Jurkat, Clone E6-1 (cell line): ENCODE measurements around the gene CXCL10. TPM values are rescaled to one million over a fixed set of nuclear protein-coding genes. Genes with fewer than 3 reads are reported as not detected.
"Not testable (repeated sequence)": the region's sequence is repeated elsewhere in the genome, so short reads cannot be mapped to it uniquely, and the experiment has no call there.

Experiments used
- DNase-seq: peaks from one replicate; pipeline ENCODE4 v3.0.0-alpha.2; 2011; ENCODE audit warnings: low read depth, low spot score
- H3K4me3 ChIP-seq: 2 replicates; pipeline ENCODE4 v1.5.1; 2011; ENCODE audit warnings: mild to moderate bottlenecking, low read length, control low read depth, moderate library complexity
- polyA plus RNA-seq: library from polyadenylated mRNA; unstranded; fragments of >200 nt; gene quantifications from one replicate; pipeline ENCODE4 v1.2.1, GENCODE V29; 2012; ENCODE audit warnings: missing spikeins; ENCODE audit not compliant: insufficient read length, insufficient read depth

Gene CXCL10
- not detected for polyA plus RNA-seq

DNA sequence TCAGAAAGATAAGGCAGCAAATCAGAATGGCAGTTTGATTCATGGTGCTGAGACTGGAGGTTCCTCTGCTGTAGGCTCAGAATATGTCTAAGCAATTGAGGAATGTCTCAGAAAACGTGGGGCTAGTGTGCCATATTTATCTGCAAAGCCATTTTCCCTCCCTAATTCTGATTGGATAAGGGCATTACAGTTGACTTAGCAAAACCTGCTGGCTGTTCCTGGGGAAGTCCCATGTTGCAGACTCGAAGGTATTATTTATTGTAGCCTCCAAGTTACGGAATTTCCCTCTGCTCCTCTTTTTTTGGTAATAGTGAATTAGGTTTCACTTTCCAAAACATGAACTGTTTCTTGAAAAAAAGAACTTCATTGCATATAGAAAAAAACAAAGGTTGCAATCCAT lies at the start of gene CXCL10:
CXCL10 (minus strand) TSS at position 109 of the 400 bp plus-strand sequence; CDS start at position 43, 66 bp downstream.
- H3K4me3 ChIP-seq = no peak within 1 kb of the TSS
- no peak for DNase-seq

DNA sequence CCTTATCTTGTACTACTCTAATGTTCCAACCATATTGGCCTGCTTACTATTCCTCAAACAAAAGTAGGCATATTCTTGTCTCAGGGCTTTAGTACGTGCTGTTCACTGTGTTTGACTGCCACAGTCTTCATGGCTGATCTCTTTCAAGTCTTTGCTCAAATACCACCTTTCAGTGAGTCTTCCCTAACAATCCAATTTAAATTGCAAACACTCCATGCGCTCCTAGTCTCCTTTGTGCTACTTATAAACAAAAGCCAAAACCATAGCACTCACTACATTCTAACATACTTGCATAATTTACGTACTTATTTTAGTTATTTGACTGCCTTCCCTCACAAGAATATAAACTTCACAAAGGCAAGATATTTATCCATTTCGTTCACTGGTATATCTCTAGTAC lies 49.5 kb upstream of the CXCL10 start:
- no peak overlapping the region for H3K4me3 ChIP-seq
- DNase-seq = no peak

DNA sequence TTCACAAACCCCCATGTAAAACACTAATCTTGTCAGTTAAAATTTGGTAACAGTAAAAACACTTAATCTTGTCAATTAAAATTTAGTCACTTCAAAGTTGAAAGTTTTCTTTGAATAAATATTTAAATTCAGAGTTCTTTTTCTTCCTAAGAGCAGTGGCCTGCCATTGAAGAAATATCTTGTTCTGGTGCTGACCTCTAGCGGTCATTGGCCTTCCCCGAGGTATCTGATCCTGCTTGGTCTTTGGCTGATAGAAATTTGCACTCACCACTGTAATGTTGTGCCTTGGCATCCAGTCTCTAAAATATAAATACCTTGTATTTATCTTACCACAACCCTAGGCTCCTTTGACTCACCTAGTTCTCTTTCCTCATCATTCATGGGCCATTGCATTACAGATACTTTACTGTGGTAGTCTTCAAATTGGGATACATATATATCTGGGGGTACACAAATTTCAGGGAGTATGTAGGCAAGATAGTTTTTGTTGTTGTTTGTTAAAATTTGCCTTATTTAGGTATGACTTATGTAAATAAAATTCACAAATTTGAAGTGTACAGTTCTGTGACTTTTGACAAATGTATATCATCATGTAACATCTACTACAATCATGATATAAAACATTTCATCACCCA lies 44.5 kb upstream of the CXCL10 start:
- H3K4me3 ChIP-seq = no peak overlapping the region
- DNase-seq = peak; percentile 51

- no peak for DNase-seq
- no peak overlapping the region for H3K4me3 ChIP-seq
These were observed 43.2 kb upstream of the CXCL10 start for GRCh38 chr4:76066546-76066945.

GRCh38 chr4:76061982-76062381 lies 38.7 kb upstream of the CXCL10 start:
- DNase-seq = no peak
- H3K4me3 ChIP-seq = no peak overlapping the region

GRCh38 chr4:76061421-76061820 lies 38.1 kb upstream of the CXCL10 start:
- DNase-seq = no peak

DNA sequence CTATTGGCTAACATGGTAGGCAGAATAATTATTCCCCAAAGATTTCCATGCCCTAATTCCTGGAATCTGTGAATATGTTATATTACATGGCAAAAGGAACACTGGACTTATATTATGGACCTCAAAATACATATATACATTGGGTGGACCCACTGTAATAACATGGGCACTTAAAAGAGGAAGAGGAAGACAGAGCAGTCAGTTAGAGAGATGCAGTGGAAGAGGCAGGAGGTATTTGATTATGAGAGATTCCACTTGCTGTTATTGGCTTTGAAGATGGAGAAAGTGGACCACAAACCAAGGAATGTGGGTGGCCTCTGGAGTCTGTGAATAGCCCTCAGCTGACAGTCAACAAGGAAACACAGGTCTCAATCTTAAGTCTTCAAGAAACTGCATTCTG lies 37.2 kb upstream of the CXCL10 start:
- no peak for DNase-seq
- H3K4me3 ChIP-seq = no peak overlapping the region

More at GRCh38 chr4:76061421-76061820, 38.1 kb upstream of the CXCL10 start:
- no peak overlapping the region for H3K4me3 ChIP-seq

GRCh38 chr4:76059750-76060149 lies 36.5 kb upstream of the CXCL10 start:
- DNase-seq = no peak

GRCh38 chr4:76058888-76059426 lies 35.7 kb upstream of the CXCL10 start:
- DNase-seq = no peak

More at GRCh38 chr4:76059750-76060149, 36.5 kb upstream of the CXCL10 start:
- H3K4me3 ChIP-seq = no peak overlapping the region

GRCh38 chr4:76058302-76058701 lies 35.0 kb upstream of the CXCL10 start:
- H3K4me3 ChIP-seq = no peak overlapping the region
- no peak for DNase-seq

More at GRCh38 chr4:76058888-76059426, 35.7 kb upstream of the CXCL10 start:
- H3K4me3 ChIP-seq = no peak overlapping the region

GRCh38 chr4:76055421-76055820 lies 32.1 kb upstream of the CXCL10 start:
- no peak overlapping the region for H3K4me3 ChIP-seq
- DNase-seq = no peak

- no peak for DNase-seq
- H3K4me3 ChIP-seq = no peak overlapping the region
These were observed 31.7 kb upstream of the CXCL10 start for GRCh38 chr4:76055016-76055415.

GRCh38 chr4:76053730-76054129 lies 30.4 kb upstream of the CXCL10 start:
- DNase-seq = no peak
- no peak overlapping the region for H3K4me3 ChIP-seq

- DNase-seq, H3K4me3 ChIP-seq: not testable (repeated sequence)
These were observed 27.3 kb upstream of the CXCL10 start for GRCh38 chr4:76050560-76051050.

- H3K4me3 ChIP-seq, DNase-seq: not testable (repeated sequence)
These were observed 26.6 kb upstream of the CXCL10 start for GRCh38 chr4:76049860-76050416.

DNA sequence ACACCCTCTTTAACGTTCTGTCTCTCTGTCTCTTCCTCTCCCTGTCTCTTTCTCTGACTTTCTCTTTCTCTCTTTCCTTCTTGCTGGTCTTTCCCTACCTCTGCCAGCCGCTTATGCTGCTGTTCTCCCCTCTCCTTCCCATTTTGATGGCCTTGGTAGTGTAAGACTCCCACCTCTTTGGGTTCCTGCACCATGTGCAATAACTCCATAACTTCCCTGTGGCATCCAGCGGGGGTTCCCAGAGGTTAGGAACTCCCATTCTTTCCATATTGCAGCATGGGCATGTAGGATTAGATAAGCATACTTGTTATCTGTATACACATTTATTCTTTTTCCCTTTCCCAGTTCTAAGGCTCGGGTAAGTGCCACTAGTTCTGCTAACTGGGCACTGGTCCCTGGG lies 21.4 kb upstream of the CXCL10 start:
- DNase-seq, H3K4me3 ChIP-seq: not testable (repeated sequence)

GRCh38 chr4:76043306-76043705 lies 20.0 kb upstream of the CXCL10 start:
- not testable (repeated sequence) for DNase-seq, H3K4me3 ChIP-seq

DNA sequence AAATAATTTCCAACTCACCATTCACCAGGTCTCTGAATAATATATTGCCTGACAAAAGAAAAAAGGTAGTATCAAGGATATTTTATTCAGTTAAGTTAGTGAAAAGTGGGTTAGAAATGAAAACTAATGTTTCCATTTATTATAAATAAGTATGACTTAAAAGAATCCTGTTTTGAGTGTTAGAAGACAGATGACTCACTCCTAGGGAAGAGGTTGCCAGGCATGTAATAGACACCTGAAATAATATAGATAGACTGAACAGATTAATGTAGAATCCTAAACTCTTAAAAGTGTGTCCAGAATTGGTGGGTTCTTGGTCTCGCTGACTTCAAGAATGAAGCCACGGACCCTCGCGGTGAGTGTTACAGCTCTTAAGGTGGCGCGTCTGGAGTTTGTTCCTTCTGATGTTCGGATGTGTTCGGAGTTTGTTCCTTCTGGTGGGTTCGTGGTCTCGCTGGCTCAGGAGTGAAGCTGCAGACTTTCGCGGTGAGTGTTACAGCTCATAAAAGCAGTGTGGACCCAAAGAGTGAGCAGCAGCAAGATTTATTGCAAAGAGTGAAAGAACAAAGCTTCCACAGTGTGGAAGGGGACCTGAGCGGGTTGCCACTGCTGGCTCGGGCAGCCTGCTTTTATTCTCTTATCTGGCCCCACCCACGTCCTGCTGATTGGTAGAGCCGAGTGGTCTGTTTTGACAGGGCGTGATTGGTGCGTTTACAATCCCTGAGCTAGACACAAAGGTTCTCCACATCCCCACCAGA lies 19.1 kb upstream of the CXCL10 start:
- not testable (repeated sequence) for H3K4me3 ChIP-seq, DNase-seq

DNA sequence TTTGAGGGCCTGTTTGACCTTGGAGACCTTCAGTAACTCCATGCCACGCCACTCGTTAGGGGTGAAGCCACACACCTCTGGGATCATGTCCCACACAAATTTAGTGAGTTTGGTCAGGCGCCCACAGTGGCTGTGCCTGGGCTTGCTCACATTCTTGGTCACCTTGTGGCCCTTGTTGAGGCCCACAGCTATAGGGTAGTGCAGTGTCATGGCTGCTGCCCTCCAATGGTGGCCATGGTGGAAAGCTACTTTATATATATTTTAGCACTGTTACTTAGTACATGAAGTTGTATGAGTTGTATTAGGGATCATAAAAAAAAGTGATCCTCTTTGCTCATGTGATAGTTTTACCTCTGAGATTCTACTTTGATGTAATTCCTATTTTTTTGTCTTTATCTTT lies 13.6 kb upstream of the CXCL10 start:
- no peak overlapping the region for H3K4me3 ChIP-seq

More for the DNA sequence above, 13.6 kb upstream of the CXCL10 start:
- no peak for DNase-seq
